ENCODE data around the gene AKAP12.
"Not testable (repeated sequence)": the region's sequence is repeated elsewhere in the genome, so short reads cannot be mapped to it uniquely, and the experiment has no call there.

Gene AKAP12

GRCh38 chr6:151317103-151317994, 77.6 kb downstream of the AKAP12 start:
- no peak for DNase-seq

- no peak for DNase-seq
These were observed 78.2 kb downstream of the AKAP12 start for GRCh38 chr6:151317995-151318365.

GRCh38 chr6:151320140-151320539, 80.4 kb downstream of the AKAP12 start:
- DNase-seq: no peak

- DNase-seq: no peak
These were observed 81.7 kb downstream of the AKAP12 start for GRCh38 chr6:151321438-151321837.

GRCh38 chr6:151322570-151322969, 82.8 kb downstream of the AKAP12 start:
- no peak for DNase-seq

- DNase-seq: peak; percentile 12
These were observed 84.2 kb downstream of the AKAP12 start for GRCh38 chr6:151323791-151324487.

- DNase-seq: no peak
These were observed 84.7 kb downstream of the AKAP12 start for GRCh38 chr6:151324488-151324825.

- DNase-seq: no peak
These were observed 85.6 kb downstream of the AKAP12 start for GRCh38 chr6:151325075-151326050.

GRCh38 chr6:151326116-151326825, 86.5 kb downstream of the AKAP12 start:
- DNase-seq: no peak

- no peak for DNase-seq
These were observed 87.3 kb downstream of the AKAP12 start for GRCh38 chr6:151327101-151327500.

GRCh38 chr6:151330130-151330696, 90.4 kb downstream of the AKAP12 start:
- DNase-seq: no peak

- no peak for DNase-seq
These were observed 96.2 kb downstream of the AKAP12 start for GRCh38 chr6:151335930-151336329.

- no peak for DNase-seq
These were observed 99.0 kb downstream of the AKAP12 start for GRCh38 chr6:151338651-151339200.

GRCh38 chr6:151339369-151339768, 99.6 kb downstream of the AKAP12 start:
- DNase-seq: no peak

- no peak for DNase-seq
These were observed 100.6 kb downstream of the AKAP12 start for GRCh38 chr6:151340219-151340978.

GRCh38 chr6:151341476-151342195, 101.9 kb downstream of the AKAP12 start:
- DNase-seq: no peak

GRCh38 chr6:151342750-151343149, 103.0 kb downstream of the AKAP12 start:
- DNase-seq: not testable (repeated sequence)

GRCh38 chr6:151349651-151350270, 110.0 kb downstream of the AKAP12 start:
- no peak for DNase-seq

GRCh38 chr6:151350442-151351145, 110.8 kb downstream of the AKAP12 start:
- DNase-seq: no peak

All from KG1 (cell line).